HepG2 (cell line): ENCODE results near the gene GARIN5A. TPM values are rescaled to one million over a fixed set of nuclear protein-coding genes. Genes with fewer than 3 reads are reported as not detected.

Experiments
- ARHGAP35 ChIP-seq: sonication (generic); formaldehyde crosslinking; IDR thresholded peaks from 2 replicates; pipeline ENCODE4 v1.9.0; 2022; ENCODE audit warnings: mild to moderate bottlenecking, inconsistent platforms, moderate library complexity, missing genetic modification reagents, borderline replicate concordance
- KDM2A ChIP-seq: sonication (generic); formaldehyde crosslinking; IDR thresholded peaks from 2 replicates; pipeline ENCODE4 v1.4.0; 2020; ENCODE audit warnings: low read depth, missing genetic modification reagents, borderline replicate concordance
- KLF13 ChIP-seq: sonication (generic); formaldehyde crosslinking; IDR thresholded peaks from 2 replicates; pipeline ENCODE4 v1.4.0; 2020; ENCODE audit warnings: mild to moderate bottlenecking, missing genetic modification reagents
- NFYB ChIP-seq: sonication (generic); formaldehyde crosslinking; IDR thresholded peaks from 2 replicates; pipeline ENCODE4 v1.4.0; 2020; ENCODE audit warnings: missing genetic modification reagents
- PTBP1 ChIP-seq: fragments of 200-400 bp; formaldehyde crosslinking; IDR thresholded peaks from 2 replicates; pipeline ENCODE4 v1.6.1; 2018; ENCODE audit warnings: low read length, low read depth; ENCODE audit not compliant: poor library complexity, severe bottlenecking
- SMYD3 ChIP-seq: sonication (generic); formaldehyde crosslinking; IDR thresholded peaks from 2 replicates; pipeline ENCODE4 v1.8.1; 2023; ENCODE audit warnings: mild to moderate bottlenecking, missing genetic modification reagents
- ZBTB8A ChIP-seq: sonication (generic); formaldehyde crosslinking; IDR thresholded peaks from 2 replicates; pipeline ENCODE4 v1.4.0; 2020; ENCODE audit warnings: mild to moderate bottlenecking, low read depth, missing genetic modification reagents, borderline replicate concordance
- ZNF205 ChIP-seq: IDR thresholded peaks from 2 replicates; pipeline ENCODE4 v1.6.1; 2018; ENCODE audit warnings: missing biosample characterization, missing genetic modification reagents
- ZNF484 ChIP-seq: sonication (generic); formaldehyde crosslinking; IDR thresholded peaks from 2 replicates; pipeline ENCODE4 v1.5.1; 2020; ENCODE audit warnings: mild to moderate bottlenecking, low read depth, missing genetic modification reagents, borderline replicate concordance
- ZSCAN22 ChIP-seq: sonication (generic); formaldehyde crosslinking; IDR thresholded peaks from 2 replicates; pipeline ENCODE4 v1.4.0; 2020; ENCODE audit warnings: mild to moderate bottlenecking, missing genetic modification reagents
- polyA plus RNA-seq, 8 experiments: library from polyadenylated mRNA; depleted of rRNA in 3 of 8; stranded (reverse) in 7 of 8; unstranded in 1 of 8; fragments of >200 nt; fragmentation: Illumina TruSeq in 4 of 8; extraction: Trizol in 4 of 8; gene quantifications; 2 replicates each; pipeline versions ENCODE4 v1.2.1 to v1.2.3, GENCODE V29; 2011 to 2016; ENCODE audit warnings: low read depth in 4 of 8, missing spikeins in 1 of 8, mixed read lengths in 1 of 8; ENCODE audit not compliant: insufficient read depth in 1 of 8
- total RNA-seq, 5 experiments: library from RNA; depleted of rRNA; stranded (reverse); fragments of >200 nt; fragmentation: Illumina TruSeq; extraction: Trizol; gene quantifications; 2 replicates each; pipeline ENCODE4 v1.2.3, GENCODE V29; 2016; ENCODE audit warnings: low read depth in 1 of 5
- TF ChIP-seq, protein P1 (sequence below): IDR thresholded peaks from 2 replicates; pipeline ENCODE4 v1.6.1; 2016
- TF ChIP-seq, protein P2 (sequence below): sonication (generic); formaldehyde crosslinking; IDR thresholded peaks from 2 replicates; pipeline ENCODE4 v1.4.0; 2020; ENCODE audit warnings: missing genetic modification reagents, borderline replicate concordance
- TF ChIP-seq, protein P3 (sequence below): sonication (generic); formaldehyde crosslinking; IDR thresholded peaks from 2 replicates; pipeline ENCODE4 v1.4.0; 2020; ENCODE audit warnings: mild to moderate bottlenecking, missing genetic modification reagents
- TF ChIP-seq, protein P4 (sequence below): sonication (generic); formaldehyde crosslinking; IDR thresholded peaks from 2 replicates; pipeline ENCODE4 v1.8.1; 2023; ENCODE audit warnings: mild to moderate bottlenecking, moderate library complexity, missing genetic modification reagents

GARIN5A gene
- total and polyA plus RNA-seq, 2 of the 13 experiments (the other 11 are each of a cell fraction or from before 2014, with no cell fraction given) = not detected

DNA sequence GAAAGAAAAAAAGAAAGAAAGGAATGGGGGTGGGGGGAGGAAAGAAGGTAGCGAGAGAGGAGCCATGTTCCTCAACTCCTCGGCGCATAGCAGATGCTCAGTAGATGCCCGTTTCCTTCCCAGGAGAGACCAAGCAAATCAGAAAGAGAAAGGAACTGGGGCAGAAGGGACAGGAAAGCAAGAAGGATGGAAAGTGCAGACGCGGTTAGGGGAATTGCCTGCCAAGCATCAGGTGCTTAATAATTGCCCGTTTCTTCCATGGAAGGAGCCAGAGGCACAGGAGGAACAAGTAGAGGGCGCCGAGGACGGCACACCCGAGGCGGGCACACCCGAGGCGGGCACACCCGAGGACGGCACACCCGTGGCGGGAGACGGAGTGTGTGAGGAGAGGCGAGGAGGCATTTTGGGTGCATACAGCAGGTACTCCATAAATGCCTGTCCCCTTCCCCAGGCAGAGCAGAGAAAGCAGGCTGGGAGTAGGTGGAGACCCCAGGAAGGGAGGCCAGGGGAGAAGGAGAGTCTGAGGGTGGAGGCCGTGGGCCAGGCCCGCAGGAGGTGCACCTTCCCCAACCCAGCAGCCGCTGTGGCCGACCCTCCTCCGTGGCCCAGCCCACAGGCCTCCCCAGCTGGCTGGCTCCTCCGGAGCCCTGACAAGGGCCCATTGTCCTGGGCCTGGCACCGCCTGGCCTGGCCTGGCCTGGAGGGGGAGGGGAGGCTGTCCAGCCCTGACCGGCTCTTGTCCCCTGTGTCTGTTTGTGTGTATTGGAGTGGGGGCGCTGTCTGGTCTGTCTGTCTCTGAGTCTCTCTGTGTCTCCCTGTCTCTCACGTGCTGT lies 19.8 kb upstream of the GARIN5A start (continued):
- TF ChIP-seq KDM2A (CRISPR knock-in tag) = 0 out of 2 replicates have a peak, but pooled peaks have one; percentile 27
- TF ChIP-seq, protein P1, sequence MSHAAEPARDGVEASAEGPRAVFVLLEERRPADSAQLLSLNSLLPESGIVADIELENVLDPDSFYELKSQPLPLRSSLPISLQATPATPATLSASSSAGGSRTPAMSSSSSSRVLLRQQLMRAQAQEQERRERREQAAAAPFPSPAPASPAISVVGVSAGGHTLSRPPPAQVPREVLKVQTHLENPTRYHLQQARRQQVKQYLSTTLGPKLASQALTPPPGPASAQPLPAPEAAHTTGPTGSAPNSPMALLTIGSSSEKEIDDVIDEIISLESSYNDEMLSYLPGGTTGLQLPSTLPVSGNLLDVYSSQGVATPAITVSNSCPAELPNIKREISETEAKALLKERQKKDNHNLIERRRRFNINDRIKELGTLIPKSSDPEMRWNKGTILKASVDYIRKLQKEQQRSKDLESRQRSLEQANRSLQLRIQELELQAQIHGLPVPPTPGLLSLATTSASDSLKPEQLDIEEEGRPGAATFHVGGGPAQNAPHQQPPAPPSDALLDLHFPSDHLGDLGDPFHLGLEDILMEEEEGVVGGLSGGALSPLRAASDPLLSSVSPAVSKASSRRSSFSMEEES (CRISPR knock-in tag) = no peak
- no peak for TF ChIP-seq SMYD3 (CRISPR knock-in tag)
- TF ChIP-seq ZNF484 (CRISPR knock-in tag) = no peak
- TF ChIP-seq NFYB (CRISPR knock-in tag) = no peak
- no peak for TF ChIP-seq ZNF205 (CRISPR knock-in tag)
- TF ChIP-seq, protein P2, sequence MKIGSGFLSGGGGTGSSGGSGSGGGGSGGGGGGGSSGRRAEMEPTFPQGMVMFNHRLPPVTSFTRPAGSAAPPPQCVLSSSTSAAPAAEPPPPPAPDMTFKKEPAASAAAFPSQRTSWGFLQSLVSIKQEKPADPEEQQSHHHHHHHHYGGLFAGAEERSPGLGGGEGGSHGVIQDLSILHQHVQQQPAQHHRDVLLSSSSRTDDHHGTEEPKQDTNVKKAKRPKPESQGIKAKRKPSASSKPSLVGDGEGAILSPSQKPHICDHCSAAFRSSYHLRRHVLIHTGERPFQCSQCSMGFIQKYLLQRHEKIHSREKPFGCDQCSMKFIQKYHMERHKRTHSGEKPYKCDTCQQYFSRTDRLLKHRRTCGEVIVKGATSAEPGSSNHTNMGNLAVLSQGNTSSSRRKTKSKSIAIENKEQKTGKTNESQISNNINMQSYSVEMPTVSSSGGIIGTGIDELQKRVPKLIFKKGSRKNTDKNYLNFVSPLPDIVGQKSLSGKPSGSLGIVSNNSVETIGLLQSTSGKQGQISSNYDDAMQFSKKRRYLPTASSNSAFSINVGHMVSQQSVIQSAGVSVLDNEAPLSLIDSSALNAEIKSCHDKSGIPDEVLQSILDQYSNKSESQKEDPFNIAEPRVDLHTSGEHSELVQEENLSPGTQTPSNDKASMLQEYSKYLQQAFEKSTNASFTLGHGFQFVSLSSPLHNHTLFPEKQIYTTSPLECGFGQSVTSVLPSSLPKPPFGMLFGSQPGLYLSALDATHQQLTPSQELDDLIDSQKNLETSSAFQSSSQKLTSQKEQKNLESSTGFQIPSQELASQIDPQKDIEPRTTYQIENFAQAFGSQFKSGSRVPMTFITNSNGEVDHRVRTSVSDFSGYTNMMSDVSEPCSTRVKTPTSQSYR (CRISPR knock-in tag) = peak; percentile 93
- peak; percentile 95 for TF ChIP-seq ZSCAN22 (CRISPR knock-in tag)
- no peak for TF ChIP-seq PTBP1
- TF ChIP-seq, protein P3, sequence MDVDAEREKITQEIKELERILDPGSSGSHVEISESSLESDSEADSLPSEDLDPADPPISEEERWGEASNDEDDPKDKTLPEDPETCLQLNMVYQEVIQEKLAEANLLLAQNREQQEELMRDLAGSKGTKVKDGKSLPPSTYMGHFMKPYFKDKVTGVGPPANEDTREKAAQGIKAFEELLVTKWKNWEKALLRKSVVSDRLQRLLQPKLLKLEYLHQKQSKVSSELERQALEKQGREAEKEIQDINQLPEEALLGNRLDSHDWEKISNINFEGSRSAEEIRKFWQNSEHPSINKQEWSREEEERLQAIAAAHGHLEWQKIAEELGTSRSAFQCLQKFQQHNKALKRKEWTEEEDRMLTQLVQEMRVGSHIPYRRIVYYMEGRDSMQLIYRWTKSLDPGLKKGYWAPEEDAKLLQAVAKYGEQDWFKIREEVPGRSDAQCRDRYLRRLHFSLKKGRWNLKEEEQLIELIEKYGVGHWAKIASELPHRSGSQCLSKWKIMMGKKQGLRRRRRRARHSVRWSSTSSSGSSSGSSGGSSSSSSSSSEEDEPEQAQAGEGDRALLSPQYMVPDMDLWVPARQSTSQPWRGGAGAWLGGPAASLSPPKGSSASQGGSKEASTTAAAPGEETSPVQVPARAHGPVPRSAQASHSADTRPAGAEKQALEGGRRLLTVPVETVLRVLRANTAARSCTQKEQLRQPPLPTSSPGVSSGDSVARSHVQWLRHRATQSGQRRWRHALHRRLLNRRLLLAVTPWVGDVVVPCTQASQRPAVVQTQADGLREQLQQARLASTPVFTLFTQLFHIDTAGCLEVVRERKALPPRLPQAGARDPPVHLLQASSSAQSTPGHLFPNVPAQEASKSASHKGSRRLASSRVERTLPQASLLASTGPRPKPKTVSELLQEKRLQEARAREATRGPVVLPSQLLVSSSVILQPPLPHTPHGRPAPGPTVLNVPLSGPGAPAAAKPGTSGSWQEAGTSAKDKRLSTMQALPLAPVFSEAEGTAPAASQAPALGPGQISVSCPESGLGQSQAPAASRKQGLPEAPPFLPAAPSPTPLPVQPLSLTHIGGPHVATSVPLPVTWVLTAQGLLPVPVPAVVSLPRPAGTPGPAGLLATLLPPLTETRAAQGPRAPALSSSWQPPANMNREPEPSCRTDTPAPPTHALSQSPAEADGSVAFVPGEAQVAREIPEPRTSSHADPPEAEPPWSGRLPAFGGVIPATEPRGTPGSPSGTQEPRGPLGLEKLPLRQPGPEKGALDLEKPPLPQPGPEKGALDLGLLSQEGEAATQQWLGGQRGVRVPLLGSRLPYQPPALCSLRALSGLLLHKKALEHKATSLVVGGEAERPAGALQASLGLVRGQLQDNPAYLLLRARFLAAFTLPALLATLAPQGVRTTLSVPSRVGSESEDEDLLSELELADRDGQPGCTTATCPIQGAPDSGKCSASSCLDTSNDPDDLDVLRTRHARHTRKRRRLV (CRISPR knock-in tag) = no peak
- TF ChIP-seq ARHGAP35 (CRISPR knock-in tag) = no peak
- TF ChIP-seq, protein P4, sequence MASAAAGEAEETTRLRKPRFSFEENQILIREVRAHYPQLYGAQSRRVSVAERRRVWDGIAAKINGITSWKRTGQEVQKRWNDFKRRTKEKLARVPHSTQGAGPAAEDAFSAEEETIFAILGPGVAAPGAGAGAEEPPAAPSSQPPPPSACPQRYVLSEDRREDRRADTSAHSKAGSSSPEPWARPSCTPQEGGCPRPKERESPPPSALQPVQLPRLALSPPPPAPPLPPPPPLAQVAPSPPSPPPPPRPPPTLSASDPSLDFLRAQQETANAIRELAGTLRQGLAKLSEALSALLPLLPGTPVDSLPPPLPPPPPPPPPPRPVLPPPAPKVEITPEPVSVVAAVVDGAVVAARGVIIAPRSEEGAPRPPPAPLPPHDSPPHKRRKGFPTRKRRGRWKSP (CRISPR knock-in tag) = no peak
- TF ChIP-seq ZBTB8A = no peak
- TF ChIP-seq KLF13 (CRISPR knock-in tag) = no peak
